Left lung (tissue), 10 donors: ENCODE data around the gene CCDC182. TPM values are rescaled to one million over a fixed set of nuclear protein-coding genes. Genes with fewer than 3 reads are reported as not detected.

ENCODE experiments used
- ATAC-seq: fragments of 200-7000 bp; cut with Tn5 transposase; one replicate; pipeline ENCODE4 v1.9.1; 2020; ENCODE audit warnings: moderate library complexity
- DNase-seq, 4 donors: peaks; one replicate each; pipeline ENCODE4 v3.0.0-alpha.2; 2013 to 2020
- H3K27ac ChIP-seq, 2 donors: fragments of 200-600 bp; sonication (generic) in 1 of 2; one replicate each; pipeline versions ENCODE4 v1.5.0 to v1.8.0; 2020 to 2021
- H3K27me3 ChIP-seq, 2 donors: fragments of 200-600 bp; sonication (generic) in 1 of 2; one replicate each; pipeline versions ENCODE4 v1.5.0 to v1.8.0; 2020 to 2021
- H3K36me3 ChIP-seq, 2 donors: fragments of 200-600 bp; sonication (generic) in 1 of 2; one replicate each; pipeline versions ENCODE4 v1.5.0 to v1.8.0; 2020 to 2021
- H3K4me1 ChIP-seq, 2 donors: fragments of 200-600 bp; one replicate each; pipeline ENCODE4 v1.8.0; 2021
- H3K4me3 ChIP-seq, 2 donors: fragments of 200-600 bp; sonication (generic) in 1 of 2; one replicate each; pipeline versions ENCODE4 v1.5.0 to v1.8.0; 2020 to 2021; ENCODE audit warnings: mild to moderate bottlenecking in 1 of 2
- H3K9me3 ChIP-seq, 2 donors: fragments of 200-600 bp; sonication (generic) in 1 of 2; one replicate each; pipeline versions ENCODE4 v1.5.0 to v1.8.0; 2020 to 2021
- CTCF ChIP-seq, 2 donors: fragments of 200-600 bp; sonication (generic) in 1 of 2; IDR thresholded peaks; one replicate each; pipeline versions ENCODE4 v1.5.0 to v1.8.0; 2021; ENCODE audit warnings: antibody characterized with exemption in 2 of 2
- intact Hi-C, 2 donors: fragments of 100-400 bp; cut with DNase I; formaldehyde crosslinking; loops; one replicate each; pipeline versions ENCODE4 v1.11.2 to v1.14.2; 2022
- polyA plus RNA-seq, 6 donors: library from polyadenylated mRNA; unstranded; fragments of 120-200 nt; gene quantifications; one replicate each; pipeline ENCODE4 v1.2.1, GENCODE V29; 2013; ENCODE audit not compliant: insufficient read length in 6 of 6
- total RNA-seq, 2 donors: library from RNA; stranded (reverse); fragmentation: NEBNext Ultra II Directional; extraction: Animal tissue kit (Norgen Biotek cat#: 25700); gene quantifications; one replicate each; pipeline ENCODE4 v1.2.1, GENCODE V29; 2021
- donor health status: DM: no; HTN: yes; CAD: no.
- donor health status: DM: no; HTN: no; CAD: no.

Gene CCDC182
- total and polyA plus RNA-seq, 8 donors = 0.15 TPM; not detected in 7

GRCh38 chr17:57746221-57746620, 1.1 kb upstream of the CCDC182 start:
- Histone ChIP-seq H3K9me3 (no peaks in the 10 kb centered on the region), H3K27me3 (peaks cover 0 to 7% of the 10 kb centered on the region in 2 donors), H3K36me3 (no peaks in the 10 kb centered on the region), H3K27ac (no peak overlapping the region), H3K4me1 (peaks cover 0 to 16% of the 10 kb centered on the region in 2 donors), H3K4me3 (no peak overlapping the region)
- ATAC-seq (no peak), DNase-seq (no peak)
- intact Hi-C loops = no loop called here
- no peak for TF ChIP-seq CTCF (IDR thresholded peaks at IDR 0.05)

DNA sequence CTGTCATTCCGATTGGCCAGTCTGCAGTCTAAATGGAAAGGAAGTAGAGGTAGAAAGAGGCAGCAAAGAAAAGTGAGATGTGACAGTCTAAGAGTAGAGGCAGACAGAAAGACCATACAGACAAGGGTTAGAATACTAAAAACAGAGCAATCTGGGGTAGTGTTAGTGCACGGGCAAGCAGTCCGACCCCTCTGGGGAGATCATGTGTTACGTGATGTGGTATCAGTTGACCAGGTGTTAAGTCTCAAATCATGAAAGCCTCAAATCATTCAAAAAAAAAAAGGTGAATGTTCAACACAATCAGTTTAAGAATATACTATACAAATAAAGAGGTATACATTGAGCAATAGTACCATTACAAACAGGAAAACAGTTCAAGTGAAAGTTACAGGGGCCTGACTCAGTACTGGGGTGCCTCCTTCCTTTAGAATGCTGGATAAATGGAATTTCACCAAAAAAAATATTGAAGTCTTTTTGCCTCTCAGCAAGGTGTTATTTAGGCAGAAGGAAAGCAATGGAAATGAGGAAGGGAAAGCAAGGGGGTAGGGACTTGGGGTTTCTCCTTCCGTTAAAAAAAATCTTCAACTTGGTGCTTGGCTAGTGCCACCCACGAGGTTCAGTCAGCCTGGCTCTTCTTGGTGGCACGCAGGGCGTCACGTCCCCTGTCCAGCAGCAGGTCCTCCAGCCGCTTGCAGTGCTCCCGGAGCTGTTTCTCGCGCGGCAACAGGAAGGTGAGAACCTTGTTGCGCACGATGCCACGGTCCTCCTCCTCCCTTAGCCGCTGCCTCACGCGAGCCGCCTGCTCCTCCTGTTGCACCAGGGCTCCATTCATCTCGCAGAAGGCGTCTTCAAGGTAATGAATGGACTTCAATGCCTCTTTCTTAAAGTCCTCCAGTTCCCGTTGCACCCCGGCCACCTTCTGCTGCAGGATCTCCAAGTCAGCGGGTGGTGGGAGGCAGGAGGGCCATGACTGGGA, 616 bp downstream of the CCDC182 start:
- Histone ChIP-seq H3K36me3 (no peaks in the 10 kb centered on the region), H3K27me3 (peaks cover 0 to 7% of the 10 kb centered on the region in 2 donors), H3K9me3 (no peaks in the 10 kb centered on the region), H3K4me3 (no peak overlapping the region), H3K27ac (no peak overlapping the region), H3K4me1 (peaks cover 0 to 4% of the 10 kb centered on the region in 2 donors)
- TF ChIP-seq CTCF (IDR thresholded peaks at IDR 0.05) = no peak
- no peak for ATAC-seq
- intact Hi-C loops = no loop called here
- DNase-seq = no peak

DNA sequence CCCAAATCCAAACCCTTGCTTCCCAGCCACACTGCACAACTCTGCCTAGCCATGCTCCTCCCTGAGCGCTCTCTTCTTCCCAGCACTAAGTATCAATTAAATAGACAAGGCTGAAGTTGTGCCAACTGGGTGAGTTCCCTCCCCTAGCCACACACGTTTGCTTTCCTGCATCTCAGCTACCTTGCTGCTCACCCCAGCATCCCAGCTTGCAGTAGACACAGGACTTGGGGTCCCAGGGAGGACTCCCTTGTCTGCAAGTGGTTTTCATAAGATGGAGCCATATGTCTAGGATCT, 4.9 kb downstream of the CCDC182 start:
- Histone ChIP-seq H3K27me3 (peaks cover 0 to 7% of the 10 kb centered on the region in 2 donors), H3K36me3 (no peaks in the 10 kb centered on the region), H3K9me3 (no peaks in the 10 kb centered on the region), H3K4me3 (no peak overlapping the region), H3K4me1 (peaks cover 0 to 4% of the 10 kb centered on the region in 2 donors), H3K27ac (no peak overlapping the region)
- TF ChIP-seq CTCF (IDR thresholded peaks at IDR 0.05) = no peak
- intact Hi-C loops = no loop called here
- ATAC-seq (no peak), DNase-seq (no peak)

GRCh38 chr17:57739402-57740234, 5.5 kb downstream of the CCDC182 start:
- peak; percentile 39 for ATAC-seq
- intact Hi-C loops = no loop called here
- no peak overlapping the region for H3K4me3 ChIP-seq
- peaks cover 0 to 4% of the 10 kb centered on the region in 2 donors for H3K27me3 ChIP-seq
- no peak for DNase-seq
- peak in 1 of 2 donors; percentile 17 for TF ChIP-seq CTCF (IDR thresholded peaks at IDR 0.05)
- peaks cover 0 to under 1% of the 10 kb centered on the region in 2 donors for H3K4me1 ChIP-seq
- no peaks in the 10 kb centered on the region for H3K36me3 ChIP-seq
- H3K9me3 ChIP-seq = no peaks in the 10 kb centered on the region
- no peak overlapping the region for H3K27ac ChIP-seq

GRCh38 chr17:57737450-57737849, 7.6 kb downstream of the CCDC182 start:
- no peak for DNase-seq
- Histone ChIP-seq H3K4me1 (no peaks in the 10 kb centered on the region), H3K27ac (no peak overlapping the region), H3K36me3 (no peaks in the 10 kb centered on the region), H3K4me3 (no peak overlapping the region), H3K9me3 (no peaks in the 10 kb centered on the region), H3K27me3 (no peaks in the 10 kb centered on the region)
- TF ChIP-seq CTCF (IDR thresholded peaks at IDR 0.05) = no peak
- ATAC-seq = no peak
- intact Hi-C loops = no loop called here
